ENCODE measurements around the gene CALML3. TPM values are rescaled to one million over a fixed set of nuclear protein-coding genes. Genes with fewer than 3 reads are reported as not detected.
A peak's percentile ranks its signal among the peaks of the same experiment; 100 is the strongest.

CALML3 gene
- total RNA-seq, 2 experiments from 2014 or later, result not detected

DNA sequence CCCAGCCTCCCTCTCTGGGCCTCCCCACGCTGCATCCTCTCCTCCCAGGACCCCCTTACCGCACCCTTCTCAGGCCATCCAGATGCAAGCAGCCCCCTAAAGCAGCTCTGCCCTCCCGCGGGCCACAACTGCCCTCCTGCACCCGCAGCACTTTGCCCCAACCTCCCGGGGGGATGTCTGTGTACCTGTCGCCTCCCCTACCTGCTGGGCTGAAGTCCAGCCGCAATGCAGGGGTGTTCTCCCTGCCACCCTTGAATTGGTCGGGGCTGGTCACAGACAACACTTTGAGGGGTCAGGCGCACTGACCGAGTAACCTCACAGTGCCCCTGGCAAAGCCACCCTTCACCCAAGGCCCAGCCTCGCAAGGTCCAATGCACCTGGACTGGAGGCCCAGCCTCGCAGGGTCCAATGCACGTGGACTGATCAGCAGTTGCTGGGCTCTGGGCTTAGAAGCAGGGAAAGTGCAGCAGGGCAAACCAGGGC is 17.1 kb upstream of the CALML3 start:
- no peak overlapping the region for H3K27ac Mint-ChIP-seq
- peak; percentile 8 for DNase-seq
- H3K4me3 Mint-ChIP-seq, result no peak overlapping the region
- POLR2A ChIA-PET, result no interaction called here
- H3K4me1 Mint-ChIP-seq, result peaks cover 2% of the 10 kb centered on the region
- no peaks in the 10 kb centered on the region for H3K36me3 Mint-ChIP-seq
- peaks cover 14% of the 10 kb centered on the region for H3K27me3 Mint-ChIP-seq
- no peak for ATAC-seq (ENCODE audit: low read depth)
- H3K9me3 Mint-ChIP-seq, result no peaks in the 10 kb centered on the region

DNA sequence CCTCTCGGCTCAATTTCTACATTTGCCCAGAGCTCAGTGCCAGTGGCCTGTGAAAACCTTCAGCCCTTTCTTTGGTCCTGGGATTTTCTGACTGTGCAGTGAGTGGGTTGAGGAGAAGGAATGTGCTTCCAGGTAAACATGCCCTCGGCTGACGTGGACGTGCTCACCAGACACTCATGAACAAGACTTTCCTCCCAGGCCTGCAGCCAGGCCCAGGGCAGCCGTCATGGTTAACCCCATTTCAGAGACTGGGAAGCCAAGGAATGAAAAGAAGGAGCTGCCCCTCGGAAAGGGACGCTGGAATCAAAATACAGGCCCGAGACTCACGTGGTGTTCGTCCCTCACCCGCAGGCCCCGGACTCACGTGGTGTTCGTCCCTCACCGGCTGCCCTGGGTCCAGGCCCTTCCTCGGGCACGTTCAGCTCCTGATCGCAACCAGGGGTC is 16.6 kb upstream of the CALML3 start:
- Mint-ChIP-seq H3K4me3 (no peak overlapping the region), H3K27me3 (peaks cover 11% of the 10 kb centered on the region), H3K36me3 (no peaks in the 10 kb centered on the region), H3K27ac (no peak overlapping the region), H3K4me1 (peaks cover 4% of the 10 kb centered on the region), H3K9me3 (no peaks in the 10 kb centered on the region)
- peak; percentile 10 for DNase-seq
- ATAC-seq (ENCODE audit: low read depth), result no peak
- POLR2A ChIA-PET, result no interaction called here

DNA sequence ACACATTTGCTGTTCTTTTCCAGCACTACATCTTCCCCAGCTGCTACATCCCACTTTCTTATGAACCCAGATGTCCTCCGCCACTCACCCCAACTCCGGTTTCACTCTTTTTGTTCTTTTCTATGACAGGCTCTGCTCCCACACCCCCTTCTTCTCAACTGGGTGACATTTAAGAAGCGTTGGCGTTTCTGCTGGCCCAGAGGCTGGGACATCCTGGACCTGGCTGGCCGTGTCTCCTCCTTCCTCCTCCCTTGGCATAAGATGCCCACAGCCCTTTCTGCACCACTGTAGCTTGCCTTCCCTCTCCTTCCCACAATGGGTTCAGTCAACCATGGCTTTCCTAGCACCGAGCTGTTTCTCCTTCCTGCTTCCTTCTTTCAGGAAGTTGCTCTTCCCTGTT is 16.0 kb upstream of the CALML3 start:
- Mint-ChIP-seq H3K4me1 (peaks cover 8% of the 10 kb centered on the region), H3K27me3 (peaks cover 16% of the 10 kb centered on the region), H3K36me3 (no peaks in the 10 kb centered on the region), H3K4me3 (no peak overlapping the region), H3K9me3 (no peaks in the 10 kb centered on the region), H3K27ac (no peak overlapping the region)
- POLR2A ChIA-PET, result no interaction called here
- DNase-seq (no peak), ATAC-seq (ENCODE audit: low read depth) (no peak)

DNA sequence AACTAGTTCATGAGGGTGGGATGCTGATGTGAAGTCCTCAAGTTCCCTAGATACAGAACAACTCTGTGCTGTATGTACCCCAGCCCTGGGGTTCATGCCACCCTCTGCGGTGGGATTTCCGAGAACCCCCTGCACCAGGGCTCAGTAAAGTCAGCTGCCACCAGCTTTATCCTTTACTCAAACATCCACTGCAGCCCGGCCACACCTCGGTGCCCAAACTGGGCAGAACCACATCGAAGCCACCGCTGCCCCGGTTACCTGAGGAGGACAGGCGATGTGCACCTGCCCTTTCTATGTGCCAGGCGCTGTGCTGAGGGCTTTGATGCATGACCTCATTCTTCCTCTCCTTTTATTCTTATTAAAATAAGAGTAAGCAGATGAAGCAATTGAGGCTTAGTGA is 15.5 kb upstream of the CALML3 start:
- Mint-ChIP-seq H3K4me1 (peaks cover 7% of the 10 kb centered on the region), H3K27me3 (peaks cover 16% of the 10 kb centered on the region), H3K9me3 (no peaks in the 10 kb centered on the region), H3K36me3 (no peaks in the 10 kb centered on the region), H3K4me3 (no peak overlapping the region), H3K27ac (no peak overlapping the region)
- POLR2A ChIA-PET, result no interaction called here
- ATAC-seq (ENCODE audit: low read depth) (no peak), DNase-seq (no peak)

DNA sequence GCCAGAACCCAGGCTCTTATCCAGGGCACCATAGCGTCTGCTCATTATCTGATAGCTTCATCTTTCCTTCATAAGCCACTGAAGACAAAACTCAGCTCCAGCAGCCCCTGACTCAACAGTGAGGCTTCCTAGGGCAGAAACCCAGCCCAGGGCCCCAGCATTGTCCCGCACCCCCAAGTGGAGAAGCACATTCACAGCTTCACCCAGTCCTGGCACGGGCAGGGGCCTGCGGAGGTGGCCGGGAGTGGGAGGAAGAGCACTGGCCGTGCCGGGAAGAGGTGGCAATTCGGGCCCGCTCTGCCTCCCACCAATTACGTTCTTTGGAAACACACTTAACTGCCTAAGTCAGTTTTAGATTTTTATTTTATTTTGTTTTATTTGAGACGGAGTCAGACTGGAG is 15.1 kb upstream of the CALML3 start:
- no peak overlapping the region for H3K27ac Mint-ChIP-seq
- H3K4me3 Mint-ChIP-seq, result no peak overlapping the region
- H3K4me1 Mint-ChIP-seq, result peaks cover 7% of the 10 kb centered on the region
- H3K36me3 Mint-ChIP-seq, result no peaks in the 10 kb centered on the region
- DNase-seq (no peak), ATAC-seq (ENCODE audit: low read depth) (no peak)
- POLR2A ChIA-PET, result no interaction called here
- H3K9me3 Mint-ChIP-seq, result no peaks in the 10 kb centered on the region
- H3K27me3 Mint-ChIP-seq, result peaks cover 16% of the 10 kb centered on the region

DNA sequence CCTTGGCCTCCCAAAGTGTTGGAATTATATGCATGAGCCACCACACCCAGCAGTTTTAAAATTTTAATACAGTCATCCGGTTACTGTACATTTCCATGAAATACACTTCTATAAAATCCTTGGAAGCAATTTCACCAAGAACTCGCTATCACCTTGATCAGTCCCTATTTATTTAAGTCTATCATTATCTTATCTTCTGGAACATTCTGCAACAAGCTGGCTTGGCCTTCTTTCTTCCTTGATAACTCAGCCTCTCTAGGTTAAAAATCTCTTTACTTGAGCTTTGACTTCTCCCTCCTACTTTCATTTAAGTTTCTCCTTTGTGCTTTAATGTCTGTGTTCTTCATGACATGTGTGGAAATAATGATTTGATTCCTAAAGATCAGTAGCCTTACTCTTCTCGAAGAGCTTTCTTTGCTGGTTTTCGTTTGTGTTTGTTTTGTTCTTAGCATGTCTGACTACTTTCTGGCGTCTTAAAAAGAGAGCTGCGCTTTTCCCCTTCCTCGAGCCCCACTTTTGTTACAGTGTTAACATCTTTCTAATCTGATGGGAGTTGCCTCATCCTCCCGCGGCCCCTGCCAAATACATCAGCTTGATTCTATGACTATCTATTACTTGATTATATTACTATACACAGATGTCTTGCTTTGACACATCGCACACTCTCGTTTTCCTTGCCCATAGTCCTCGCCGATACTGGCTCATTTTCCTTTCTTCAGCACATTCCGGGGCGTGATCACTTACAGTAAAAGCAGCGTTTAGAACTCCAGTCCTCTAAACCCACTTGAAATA is 14.3 kb upstream of the CALML3 start:
- Mint-ChIP-seq H3K27ac (no peak overlapping the region), H3K4me3 (no peak overlapping the region)

DNA sequence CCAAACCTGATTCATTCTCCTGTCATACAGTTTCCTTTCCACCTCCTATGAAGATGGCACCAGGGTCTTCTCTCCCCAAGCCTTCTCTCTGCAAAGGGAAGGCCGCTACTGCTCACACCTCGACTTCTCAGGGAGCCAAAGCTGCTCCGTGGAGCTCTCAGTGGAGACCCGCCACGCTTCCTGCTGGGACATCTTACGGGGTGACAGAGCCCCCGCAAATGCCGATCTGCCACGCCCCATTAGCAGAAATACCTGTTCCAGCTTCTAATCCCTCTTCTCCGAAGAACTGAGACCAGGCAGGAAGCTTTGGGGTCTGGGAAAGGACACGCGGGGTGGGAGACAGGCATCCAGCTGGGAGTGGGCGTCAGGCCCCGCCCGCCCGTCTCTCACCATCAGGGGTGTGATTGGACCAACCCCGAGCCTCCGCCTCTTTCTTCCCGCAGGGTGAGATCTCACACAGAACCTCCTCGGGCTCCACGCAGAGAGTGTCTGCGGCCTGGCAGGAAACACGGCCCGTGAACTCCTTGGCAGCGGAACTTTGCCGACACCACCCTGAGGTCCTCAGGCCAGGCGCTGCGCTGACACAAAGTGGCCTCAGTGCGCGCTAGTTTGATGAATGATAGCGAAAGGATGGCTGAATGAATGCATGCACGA is 13.4 kb upstream of the CALML3 start:
- no peak overlapping the region for H3K27ac Mint-ChIP-seq

More for the DNA sequence above, 14.3 kb upstream of the CALML3 start:
- Mint-ChIP-seq H3K9me3 (no peaks in the 10 kb centered on the region), H3K4me1 (peaks cover 7% of the 10 kb centered on the region), H3K36me3 (no peaks in the 10 kb centered on the region), H3K27me3 (peaks cover 16% of the 10 kb centered on the region)
- DNase-seq, result no peak
- POLR2A ChIA-PET, result no interaction called here
- ATAC-seq (ENCODE audit: low read depth), result no peak

DNA sequence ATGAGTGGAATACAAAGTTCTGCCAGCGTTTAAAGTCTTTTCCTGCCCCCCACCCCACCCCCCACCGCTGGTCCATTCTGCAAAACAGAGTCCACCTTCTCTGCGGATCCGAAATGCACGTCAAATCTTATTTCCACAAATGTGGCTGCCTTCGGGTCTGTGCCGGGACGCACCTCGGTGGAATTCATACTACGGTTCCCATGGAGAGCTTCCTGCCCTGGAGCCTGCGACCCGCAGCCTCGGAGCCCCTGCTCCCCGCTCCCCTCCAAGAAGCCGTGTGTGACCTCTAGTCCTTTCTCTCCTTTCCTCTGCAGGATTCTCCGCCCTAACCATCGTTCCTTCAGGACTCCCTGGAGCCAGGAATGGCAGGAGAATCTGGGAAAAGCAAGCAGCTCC is 12.9 kb upstream of the CALML3 start:
- Mint-ChIP-seq H3K27ac (no peak overlapping the region), H3K4me3 (no peak overlapping the region), H3K4me1 (peaks cover 7% of the 10 kb centered on the region), H3K27me3 (peaks cover 23% of the 10 kb centered on the region), H3K36me3 (no peaks in the 10 kb centered on the region), H3K9me3 (no peaks in the 10 kb centered on the region)
- ATAC-seq (ENCODE audit: low read depth) (no peak), DNase-seq (peak; percentile 6)
- POLR2A ChIA-PET, result no interaction called here

More for the DNA sequence above, 13.4 kb upstream of the CALML3 start:
- ATAC-seq (ENCODE audit: low read depth) (no peak), DNase-seq (peak; percentile 10)
- H3K4me3 Mint-ChIP-seq, result no peak overlapping the region
- no peaks in the 10 kb centered on the region for H3K9me3 Mint-ChIP-seq
- H3K36me3 Mint-ChIP-seq, result no peaks in the 10 kb centered on the region
- POLR2A ChIA-PET, result no interaction called here
- peaks cover 7% of the 10 kb centered on the region for H3K4me1 Mint-ChIP-seq
- H3K27me3 Mint-ChIP-seq, result peaks cover 20% of the 10 kb centered on the region

DNA sequence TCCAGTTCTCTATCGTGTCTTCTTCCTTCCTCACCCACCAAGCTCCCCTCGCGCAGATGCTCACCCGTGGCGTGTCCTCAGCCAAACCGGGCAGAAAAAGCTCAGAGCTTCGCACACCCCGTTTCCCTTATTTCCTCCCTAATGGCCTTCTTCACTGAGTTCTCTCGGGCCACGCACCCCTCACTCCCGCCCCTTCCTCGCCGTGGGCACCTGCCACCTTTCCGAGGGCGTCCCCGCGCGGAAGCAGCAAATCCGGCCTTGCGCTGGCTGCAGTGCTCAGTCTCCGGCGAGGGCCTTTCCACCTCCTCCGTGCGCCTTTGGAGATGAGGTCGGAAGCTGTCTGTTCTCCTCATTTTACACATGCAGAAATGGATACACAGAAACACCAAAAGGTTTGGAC is 12.4 kb upstream of the CALML3 start:
- POLR2A ChIA-PET, result no interaction called here
- DNase-seq, result peak; percentile 9
- Mint-ChIP-seq H3K4me1 (peaks cover 7% of the 10 kb centered on the region), H3K36me3 (no peaks in the 10 kb centered on the region), H3K27ac (no peak overlapping the region), H3K4me3 (no peak overlapping the region), H3K27me3 (peaks cover 23% of the 10 kb centered on the region), H3K9me3 (no peaks in the 10 kb centered on the region)
- no peak for ATAC-seq (ENCODE audit: low read depth)

DNA sequence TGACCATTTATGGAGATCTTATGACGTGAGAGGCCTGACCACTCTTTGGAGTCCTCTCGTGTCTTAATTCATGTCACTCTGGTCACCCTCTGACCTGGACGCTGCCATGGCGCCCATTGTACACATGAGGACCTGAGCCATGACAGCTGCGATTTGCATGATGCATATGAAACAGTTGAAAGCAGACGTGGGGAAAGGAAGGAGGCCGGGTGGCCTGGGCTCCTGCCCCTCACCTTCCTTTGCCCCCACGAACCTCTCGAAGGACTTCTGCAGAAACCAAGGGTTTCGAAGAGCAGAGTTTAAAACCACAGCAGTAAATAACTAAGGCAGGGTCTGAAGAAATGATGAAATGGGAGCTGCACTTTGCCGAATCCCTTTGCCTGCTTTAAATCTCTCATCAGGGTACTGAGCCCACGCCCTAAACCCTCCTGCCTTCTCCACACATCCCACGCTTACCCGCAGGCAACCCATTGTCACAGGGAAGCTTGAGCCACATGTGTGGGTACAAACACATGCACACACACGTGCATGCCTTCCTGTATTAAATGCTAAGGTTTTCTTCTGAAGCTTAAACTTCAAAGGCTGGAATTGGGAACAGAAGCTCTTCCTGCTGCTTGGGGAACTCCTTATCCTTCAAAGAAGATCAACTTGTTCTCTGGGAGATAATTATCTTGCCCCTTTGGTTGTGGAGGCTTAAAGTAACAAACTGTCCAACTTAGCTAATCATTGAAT is 11.7 kb upstream of the CALML3 start:
- peaks cover 23% of the 10 kb centered on the region for H3K27me3 Mint-ChIP-seq
- ATAC-seq (ENCODE audit: low read depth) (no peak), DNase-seq (no peak)
- H3K4me3 Mint-ChIP-seq, result no peak overlapping the region
- H3K4me1 Mint-ChIP-seq, result peaks cover 7% of the 10 kb centered on the region
- H3K27ac Mint-ChIP-seq, result no peak overlapping the region
- H3K9me3 Mint-ChIP-seq, result no peaks in the 10 kb centered on the region
- H3K36me3 Mint-ChIP-seq, result no peaks in the 10 kb centered on the region
- POLR2A ChIA-PET, result no interaction called here

DNA sequence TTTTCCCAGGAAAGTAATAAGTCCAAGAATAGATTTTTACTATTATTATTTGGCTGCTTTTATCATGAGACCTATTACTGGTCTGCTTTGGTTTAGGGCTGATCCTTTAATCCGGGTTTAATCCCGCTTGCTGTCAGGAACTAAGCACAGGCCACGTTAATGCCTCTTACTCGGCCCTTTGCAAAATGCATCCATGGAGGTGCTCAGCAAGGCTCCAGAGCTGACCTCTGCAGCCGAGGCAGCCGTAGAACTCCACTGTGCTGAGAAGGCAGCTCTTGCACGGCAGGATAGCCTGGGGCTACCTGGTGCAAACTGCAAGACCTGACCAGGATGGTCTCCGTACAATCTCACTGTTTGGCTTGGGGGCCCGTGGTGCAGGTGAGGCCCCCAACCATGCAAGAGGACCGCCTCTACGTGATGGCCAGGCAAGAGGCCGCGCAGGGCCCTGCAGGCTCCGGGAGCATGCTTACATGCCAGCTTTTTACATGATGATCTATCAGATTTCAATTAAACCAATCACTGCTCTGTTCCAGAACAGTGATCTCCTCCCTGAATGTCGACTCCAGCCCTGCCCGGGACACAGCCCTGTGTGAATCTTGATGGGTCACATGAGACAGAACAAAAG is 10.4 kb upstream of the CALML3 start:
- no peaks in the 10 kb centered on the region for H3K36me3 Mint-ChIP-seq
- ATAC-seq (ENCODE audit: low read depth), result no peak
- peaks cover 22% of the 10 kb centered on the region for H3K27me3 Mint-ChIP-seq
- H3K4me3 Mint-ChIP-seq, result no peak overlapping the region
- no peak overlapping the region for H3K27ac Mint-ChIP-seq
- no peaks in the 10 kb centered on the region for H3K9me3 Mint-ChIP-seq
- DNase-seq, result peak; percentile 9
- POLR2A ChIA-PET, result no interaction called here
- H3K4me1 Mint-ChIP-seq, result peaks cover 7% of the 10 kb centered on the region

DNA sequence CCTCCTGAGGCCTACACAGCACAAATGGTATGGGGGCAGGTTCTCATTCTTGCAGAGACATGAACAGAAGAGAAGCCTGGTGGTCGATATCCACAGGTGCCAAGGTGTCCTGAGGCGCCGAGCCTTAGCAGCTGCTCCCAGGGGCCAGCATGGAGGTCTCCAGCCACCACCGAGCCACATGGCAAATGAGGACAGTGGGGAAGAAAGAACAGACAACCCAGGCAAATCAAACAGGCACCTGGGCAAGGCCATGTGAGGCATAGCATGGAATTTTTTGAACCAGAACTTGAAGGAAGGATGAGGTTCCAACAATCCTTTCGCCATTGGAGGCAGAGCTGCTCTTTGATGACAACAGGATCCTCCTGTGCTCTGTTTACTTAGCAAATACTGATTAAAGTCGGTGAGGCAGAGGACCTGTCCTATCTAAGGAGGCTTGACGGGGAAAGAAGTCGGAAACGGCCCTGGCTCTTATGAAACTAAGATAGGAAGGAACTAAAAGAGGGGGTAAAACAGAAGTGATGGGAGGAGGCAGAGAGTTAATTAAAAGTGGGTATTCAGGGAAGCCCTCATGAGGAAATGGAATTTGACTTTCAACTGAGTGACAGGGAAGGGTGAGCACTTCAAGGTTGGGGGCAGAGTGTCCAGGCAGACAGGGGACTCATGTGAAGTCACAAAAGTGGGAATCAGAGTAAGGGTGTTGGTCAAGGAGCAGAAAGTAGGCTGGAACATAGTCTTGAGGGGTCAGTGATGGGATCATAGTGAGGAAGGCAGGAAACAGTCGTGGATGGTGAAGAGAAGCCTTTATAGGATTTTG is 8.6 kb upstream of the CALML3 start:
- no peak overlapping the region for H3K27ac Mint-ChIP-seq
- DNase-seq (no peak), ATAC-seq (ENCODE audit: low read depth) (no peak)
- no peak overlapping the region for H3K4me3 Mint-ChIP-seq
- H3K36me3 Mint-ChIP-seq, result no peaks in the 10 kb centered on the region
- H3K27me3 Mint-ChIP-seq, result peaks cover 24% of the 10 kb centered on the region
- no peaks in the 10 kb centered on the region for H3K9me3 Mint-ChIP-seq
- H3K4me1 Mint-ChIP-seq, result peaks cover 7% of the 10 kb centered on the region
- POLR2A ChIA-PET, result no interaction called here

DNA sequence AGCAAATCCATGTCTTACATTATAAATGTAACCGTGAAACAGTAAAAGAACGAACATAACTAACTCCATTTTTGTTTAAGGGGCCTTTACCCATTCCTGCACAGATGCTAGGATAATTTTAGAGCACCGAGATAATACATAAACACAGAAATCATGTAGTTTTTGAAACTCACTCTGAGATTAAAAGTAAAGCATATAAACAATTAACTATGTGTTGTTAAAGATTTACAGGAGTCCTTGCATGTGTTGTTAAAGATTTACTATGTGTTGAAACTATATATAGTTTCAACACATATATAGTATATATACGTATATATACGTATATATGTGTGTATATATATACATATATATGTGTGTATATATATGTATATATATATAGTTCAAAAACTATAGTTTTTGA is 7.2 kb upstream of the CALML3 start:
- no peak overlapping the region for H3K4me3 Mint-ChIP-seq
- no peak overlapping the region for H3K27ac Mint-ChIP-seq
- POLR2A ChIA-PET, result no interaction called here

More for the DNA sequence above, 7.2 kb upstream of the CALML3 start:
- H3K4me1 Mint-ChIP-seq, result peaks cover 7% of the 10 kb centered on the region
- peaks cover 21% of the 10 kb centered on the region for H3K27me3 Mint-ChIP-seq
- H3K9me3 Mint-ChIP-seq, result no peaks in the 10 kb centered on the region
- no peaks in the 10 kb centered on the region for H3K36me3 Mint-ChIP-seq
- ATAC-seq (ENCODE audit: low read depth) (no peak), DNase-seq (no peak)

Measured in activated naive CD8-positive, alpha-beta T cell treated with anti-CD3 and anti-CD28 coated beads, Interleukin-2, amount 10 ng/mL, durations not matched to agents 7 days and 5 days (primary cell).